Activated CD4-positive, CD25-positive, alpha-beta regulatory T cell (primary cell): ENCODE data around the gene GSC.
"Not testable (repeated sequence)": the region's sequence is repeated elsewhere in the genome, so short reads cannot be mapped to it uniquely, and the experiment has no call there.

Source experiments
- DNase-seq, 4 experiments: peaks; one replicate each; lab custom pipeline; 2025; lab: John Stamatoyannopoulos, UW

Gene GSC

DNA sequence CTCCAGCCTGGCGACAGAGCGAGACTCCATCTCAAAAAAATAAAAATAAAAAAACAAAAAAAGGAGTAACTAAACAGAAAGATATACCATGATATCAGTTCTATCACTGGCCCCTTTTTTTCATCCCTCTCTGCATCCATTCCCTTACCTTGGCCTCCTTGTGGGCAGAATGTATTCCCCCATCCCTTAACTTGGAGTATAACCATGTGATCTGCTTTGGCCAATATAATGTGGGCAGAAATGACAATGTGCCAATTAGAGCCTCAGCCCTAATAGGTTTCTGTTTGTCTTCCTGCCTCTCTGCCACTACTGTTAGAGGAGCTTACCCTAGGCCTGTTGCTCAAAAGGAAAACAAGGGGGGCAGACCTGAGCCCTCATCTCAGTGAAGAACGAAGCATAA is 23.8 kb downstream of the GSC start:
- no peak for DNase-seq

GRCh38 chr14:94738751-94739150 is 31.2 kb downstream of the GSC start:
- DNase-seq = no peak

DNA sequence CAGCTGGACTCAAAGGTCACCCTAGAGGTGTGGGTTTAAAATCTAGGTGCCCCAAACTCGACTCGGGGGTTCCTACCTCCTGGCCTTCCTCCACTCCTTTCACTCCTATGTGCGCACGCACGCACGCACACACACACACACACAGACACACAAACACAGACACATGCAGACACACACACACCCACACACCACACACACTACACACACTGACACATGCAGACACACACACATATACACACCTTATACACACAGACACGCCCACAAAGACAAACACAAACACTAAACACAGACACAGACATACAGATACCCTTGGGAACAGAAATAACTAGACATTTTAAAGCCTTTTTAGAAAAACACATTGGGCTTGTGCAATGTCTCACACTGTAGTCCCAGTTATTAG is 31.8 kb downstream of the GSC start:
- DNase-seq = no peak

DNA sequence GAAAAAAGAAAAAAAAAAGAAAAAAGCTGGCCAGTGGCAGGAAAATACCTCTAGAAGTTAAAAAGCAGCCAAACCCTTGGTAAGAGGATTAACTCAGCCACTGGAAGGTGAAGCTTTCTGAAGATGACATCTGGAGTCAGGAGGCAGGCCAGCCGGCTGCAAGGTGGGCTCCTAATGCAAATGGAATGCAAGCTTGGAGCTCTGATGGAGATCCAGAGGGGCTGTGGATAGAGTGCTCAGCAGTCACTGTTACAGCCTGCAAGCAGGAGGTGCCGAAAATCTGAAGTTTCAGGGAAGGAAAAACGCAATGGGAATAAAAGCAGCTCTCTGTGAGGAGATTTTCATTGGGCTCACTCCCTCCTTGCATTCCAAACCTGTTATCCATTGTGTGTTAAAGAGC is 41.0 kb downstream of the GSC start:
- no peak for DNase-seq

DNA sequence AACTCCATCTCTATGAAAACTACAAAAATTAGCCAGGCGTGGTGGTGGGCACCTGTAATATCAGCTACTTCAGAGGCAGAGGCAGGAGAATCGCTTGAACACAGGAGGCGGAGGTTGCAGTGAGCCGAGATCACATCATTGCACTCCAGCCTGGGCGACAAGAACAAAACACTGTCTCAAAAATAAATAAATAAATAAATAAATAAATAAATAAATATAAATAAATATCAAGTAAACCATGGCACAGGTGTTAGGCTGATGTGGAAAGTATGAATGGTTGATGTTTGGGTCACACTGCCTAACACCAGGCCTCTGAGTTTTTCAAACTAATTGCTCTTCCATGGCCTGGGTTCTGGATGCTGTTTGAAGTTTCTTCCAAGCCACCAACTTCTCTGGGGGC is 41.5 kb downstream of the GSC start:
- DNase-seq = not testable (repeated sequence)

GRCh38 chr14:94726649-94727048 is 43.3 kb downstream of the GSC start:
- DNase-seq = not testable (repeated sequence)

DNA sequence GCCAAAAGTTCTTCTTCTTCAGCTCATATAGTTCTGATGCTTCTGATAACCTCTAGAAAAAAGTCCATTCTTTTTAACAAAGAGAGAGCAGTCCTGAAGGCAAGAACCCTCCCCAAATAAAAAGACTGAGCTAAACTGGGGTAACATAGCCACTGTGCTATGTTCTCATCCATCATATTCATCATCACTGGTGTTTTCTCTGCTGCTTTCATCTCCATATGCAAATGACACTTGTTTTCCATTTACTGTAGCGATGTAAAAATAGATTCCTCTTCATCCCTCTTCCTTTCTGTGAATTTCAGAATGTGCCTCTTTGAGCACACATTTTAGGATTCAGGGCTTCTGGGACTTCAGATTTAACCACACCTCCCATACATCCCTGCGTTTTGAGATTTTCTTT is 44.9 kb downstream of the GSC start:
- DNase-seq = no peak

DNA sequence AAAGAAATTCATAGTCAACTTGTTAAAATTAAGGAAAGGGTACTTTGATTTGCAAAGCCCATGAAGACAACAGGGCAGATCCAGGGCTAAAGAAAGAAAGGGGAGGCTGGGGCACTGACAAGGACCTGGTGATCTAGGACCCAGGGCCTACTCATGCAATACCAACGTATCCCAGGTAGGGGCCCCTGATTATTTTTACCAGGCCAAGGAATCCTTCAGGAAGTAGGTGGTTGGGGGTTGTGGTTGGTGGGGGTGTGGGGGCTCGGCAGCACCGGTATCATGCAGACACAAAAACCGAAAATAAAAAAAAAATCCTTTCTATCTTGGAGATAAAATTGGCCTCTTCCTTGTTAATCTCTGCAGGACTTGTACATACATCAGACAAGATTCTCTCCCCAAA is 47.5 kb downstream of the GSC start:
- DNase-seq = no peak
